DMS114 treated with DMSO at 0.1 percent for 48 hours (cell line): ENCODE data around the gene EEIG1.
"Not testable (repeated sequence)": the region's sequence is repeated elsewhere in the genome, so short reads cannot be mapped to it uniquely, and the experiment has no call there.

ENCODE experiments used
- DNase-seq: peaks from one replicate; lab custom pipeline; 2025; ENCODE audit not compliant: unreplicated experiment; lab: John Stamatoyannopoulos, UW

EEIG1 gene

GRCh38 chr9:127980706-127981558 lies at the start of gene EEIG1:
Gene EEIG1, minus strand, starts transcription at chr9:127980989. Its CDS starts 852 bp downstream, at chr9:127980137.
- peak; percentile 69 for DNase-seq

- no peak for DNase-seq
These were observed 46.9 kb upstream of the EEIG1 start for GRCh38 chr9:128027705-128028104.

- no peak for DNase-seq
These were observed 46.2 kb upstream of the EEIG1 start for GRCh38 chr9:128026773-128027541.

- DNase-seq: no peak
These were observed 45.5 kb upstream of the EEIG1 start for GRCh38 chr9:128026255-128026772.

- DNase-seq: no peak
These were observed 44.9 kb upstream of the EEIG1 start for GRCh38 chr9:128025736-128026135.

- DNase-seq: no peak
These were observed 44.0 kb upstream of the EEIG1 start for GRCh38 chr9:128024761-128025308.

GRCh38 chr9:128023671-128024070 lies 42.9 kb upstream of the EEIG1 start:
- DNase-seq: not testable (repeated sequence)

- DNase-seq: no peak
These were observed 42.1 kb upstream of the EEIG1 start for GRCh38 chr9:128022886-128023285.

- DNase-seq: no peak
These were observed 40.3 kb upstream of the EEIG1 start for GRCh38 chr9:128021098-128021497.

- no peak for DNase-seq
These were observed 39.9 kb upstream of the EEIG1 start for GRCh38 chr9:128020692-128021091.

- no peak for DNase-seq
These were observed 34.9 kb upstream of the EEIG1 start for GRCh38 chr9:128015696-128016095.

GRCh38 chr9:128011071-128011817 lies 30.5 kb upstream of the EEIG1 start:
- DNase-seq: no peak

- DNase-seq: no peak
These were observed 28.9 kb upstream of the EEIG1 start for GRCh38 chr9:128009639-128010038.

GRCh38 chr9:128008171-128008570 lies 27.4 kb upstream of the EEIG1 start:
- DNase-seq: no peak

GRCh38 chr9:128007566-128008138 lies 26.9 kb upstream of the EEIG1 start:
- no peak for DNase-seq

GRCh38 chr9:128006332-128006996 lies 25.7 kb upstream of the EEIG1 start:
- no peak for DNase-seq

- no peak for DNase-seq
These were observed 25.1 kb upstream of the EEIG1 start for GRCh38 chr9:128005923-128006322.

GRCh38 chr9:128003966-128004604 lies 23.3 kb upstream of the EEIG1 start:
- no peak for DNase-seq

- no peak for DNase-seq
These were observed 22.2 kb upstream of the EEIG1 start for GRCh38 chr9:128002959-128003358.
